A673 (cell line): ENCODE data around the gene CHRNB1.
"Not testable (repeated sequence)": the region's sequence is repeated elsewhere in the genome, so short reads cannot be mapped to it uniquely, and the experiment has no call there.

Experiments used
- CTCF ChIP-seq: fragments of 300-800, 200-600 bp; sonication (generic); conservative IDR thresholded peaks from 2 replicates; pipeline ENCODE4 v1.5.1; 2017; ENCODE audit warnings: low read depth, mild to moderate bottlenecking, antibody characterized with exemption, low read length, moderate library complexity, mixed read lengths
- EZH2 ChIP-seq: fragments of 200-600 bp; sonication (generic); IDR thresholded peaks from 2 replicates; pipeline ENCODE4 v1.6.1; 2017; ENCODE audit warnings: borderline replicate concordance, low read depth, mild to moderate bottlenecking, mixed read lengths, antibody characterized with exemption, low read length; ENCODE audit not compliant: poor library complexity, severe bottlenecking

GRCh38 chr17:7469843-7470242, 25.0 kb downstream of the CHRNB1 start:
- not testable (repeated sequence) for TF ChIP-seq CTCF, EZH2
